Muscle of arm (tissue), 12 donors: ENCODE results near the gene SH3BP4. TPM values are rescaled to one million over a fixed set of nuclear protein-coding genes. Genes with fewer than 3 reads are reported as not detected.
A peak's percentile ranks its signal among the peaks of the same experiment; 100 is the strongest.

Source experiments
- DNase-seq: peaks from one replicate; pipeline ENCODE4 v3.0.0-alpha.2; 2013
- polyA plus RNA-seq, 12 donors: library from polyadenylated mRNA; unstranded; fragments of 120-200 nt; gene quantifications; one replicate each; pipeline ENCODE4 v1.2.1, GENCODE V29; 2013; ENCODE audit not compliant: insufficient read length in 12 of 12

Gene SH3BP4
- polyA plus RNA-seq, 12 donors = 14.7 to 34.0 (median 17.1) TPM; not detected in 1

DNA sequence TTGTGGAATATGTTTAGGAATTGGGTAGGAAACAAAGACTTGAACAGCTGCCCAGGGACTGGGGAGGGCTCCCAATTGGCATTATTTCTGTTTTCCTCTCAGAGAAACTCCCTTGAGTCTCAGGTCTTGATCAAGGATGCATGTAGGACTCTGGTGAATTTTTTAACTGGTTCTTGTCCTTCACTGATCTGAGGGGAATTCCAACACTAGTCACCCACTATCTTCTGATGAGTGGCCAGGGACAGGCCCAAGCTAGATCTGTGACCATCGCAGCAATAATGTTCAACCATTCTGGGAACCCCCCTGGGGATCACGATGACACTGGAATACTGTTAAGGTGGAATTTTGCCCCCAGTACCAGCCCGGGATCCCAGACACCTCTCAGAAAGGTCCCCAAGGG, 132.0 kb downstream of the SH3BP4 start:
- no peak for DNase-seq

- DNase-seq = no peak
These were observed 132.6 kb downstream of the SH3BP4 start for GRCh38 chr2:235084424-235084823.

GRCh38 chr2:235085476-235085875, 133.7 kb downstream of the SH3BP4 start:
- no peak for DNase-seq

DNA sequence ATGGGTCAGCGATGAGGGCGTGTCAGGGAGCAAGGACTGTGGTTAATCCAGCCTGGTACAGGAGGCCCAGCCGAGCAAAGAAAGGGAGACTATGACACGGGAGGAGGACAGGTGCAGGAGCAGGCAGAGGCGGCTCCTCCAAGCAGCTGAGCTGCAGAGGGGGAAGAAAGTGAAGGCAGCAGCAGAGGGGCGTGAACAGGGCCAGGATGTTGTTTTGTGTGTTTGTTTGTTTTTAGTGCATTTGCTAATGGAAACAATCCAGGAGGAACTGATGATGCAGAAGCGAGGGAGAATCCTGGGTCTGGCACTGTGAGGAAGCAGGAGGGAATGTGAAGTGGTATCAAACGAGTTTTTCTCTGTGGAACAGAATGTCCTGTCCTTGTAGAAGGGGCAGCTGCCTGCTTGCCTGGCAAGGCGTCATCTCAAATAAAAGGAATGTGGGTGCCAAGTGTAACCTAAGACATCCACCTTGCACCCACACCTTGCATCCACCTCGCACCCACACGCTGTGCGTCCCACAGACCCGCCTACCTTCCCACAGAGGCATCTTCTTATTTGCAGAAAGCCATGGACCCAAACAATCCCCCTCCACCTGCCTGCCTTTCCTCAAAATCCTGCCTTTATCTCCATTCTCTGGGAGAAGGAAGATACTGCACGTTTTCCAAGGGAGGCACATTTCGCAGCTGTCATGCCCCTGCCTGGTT, 134.8 kb downstream of the SH3BP4 start:
- DNase-seq = no peak

GRCh38 chr2:235087832-235088495, 136.1 kb downstream of the SH3BP4 start:
- peak; percentile 75 for DNase-seq

GRCh38 chr2:235088496-235088921, 136.7 kb downstream of the SH3BP4 start:
- peak; percentile 43 for DNase-seq

DNA sequence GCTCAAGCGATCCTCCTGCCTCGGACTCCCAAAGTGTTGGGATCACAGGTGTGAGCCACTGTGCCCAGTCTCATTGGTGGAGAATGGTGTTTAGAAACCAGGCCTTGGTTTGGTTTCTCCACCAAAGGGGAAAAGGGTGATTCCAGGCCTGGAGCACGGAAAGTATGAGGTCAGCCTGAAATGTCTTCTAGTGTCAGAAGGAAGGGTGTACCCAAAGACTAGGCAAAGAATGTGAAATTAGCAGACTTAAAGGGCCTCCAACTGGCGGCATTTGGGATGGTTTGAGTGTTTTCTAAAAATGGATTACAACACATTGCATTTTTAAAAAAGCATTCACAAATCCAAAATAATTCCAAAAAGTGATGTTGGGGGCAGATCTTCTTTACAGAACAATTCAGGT, 139.6 kb downstream of the SH3BP4 start:
- DNase-seq = no peak

- DNase-seq = no peak
These were observed 140.2 kb downstream of the SH3BP4 start for GRCh38 chr2:235091983-235092382.

- no peak for DNase-seq
These were observed 140.8 kb downstream of the SH3BP4 start for GRCh38 chr2:235092433-235093223.

- no peak for DNase-seq
These were observed 142.6 kb downstream of the SH3BP4 start for GRCh38 chr2:235094457-235094856.

DNA sequence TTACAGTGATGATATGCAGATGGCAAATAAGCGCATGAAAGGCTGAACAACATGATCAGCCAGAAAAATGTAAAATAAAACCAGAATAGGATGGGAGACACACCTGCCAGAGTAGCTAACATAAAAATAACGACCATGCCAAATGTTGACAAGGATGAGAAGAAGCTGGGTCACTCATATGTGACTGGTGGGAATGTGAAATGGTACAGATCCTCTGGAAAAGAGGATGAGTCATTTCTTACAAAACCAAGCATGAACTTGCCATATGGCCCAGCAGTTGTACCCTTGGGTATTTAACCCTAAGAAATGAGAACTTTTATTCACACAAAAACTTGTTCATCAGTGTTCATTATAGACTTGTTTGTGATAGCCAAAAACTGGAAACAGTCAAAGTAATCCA, 143.8 kb downstream of the SH3BP4 start:
- DNase-seq = no peak

- no peak for DNase-seq
These were observed 144.6 kb downstream of the SH3BP4 start for GRCh38 chr2:235096447-235096846.

- no peak for DNase-seq
These were observed 145.4 kb downstream of the SH3BP4 start for GRCh38 chr2:235097196-235097595.

GRCh38 chr2:235098269-235098668, 146.5 kb downstream of the SH3BP4 start:
- DNase-seq = no peak

- DNase-seq = no peak
These were observed 147.1 kb downstream of the SH3BP4 start for GRCh38 chr2:235098736-235099494.

- peak; percentile 58 for DNase-seq
These were observed 151.1 kb downstream of the SH3BP4 start for GRCh38 chr2:235102896-235103295.
